EH (cell line): ENCODE data around the gene RXRA.

Source experiments
- DNase-seq: peaks from one replicate; pipeline ENCODE4 v3.0.0-alpha.2; 2015; ENCODE audit warnings: low read depth

The RXRA gene

GRCh38 chr9:134325813-134326723, at the start of gene RXRA:
Gene RXRA, plus strand, starts transcription at chr9:134326455. Its CDS starts 177 bp downstream, at chr9:134326632.
- DNase-seq, result peak; percentile 88

DNA sequence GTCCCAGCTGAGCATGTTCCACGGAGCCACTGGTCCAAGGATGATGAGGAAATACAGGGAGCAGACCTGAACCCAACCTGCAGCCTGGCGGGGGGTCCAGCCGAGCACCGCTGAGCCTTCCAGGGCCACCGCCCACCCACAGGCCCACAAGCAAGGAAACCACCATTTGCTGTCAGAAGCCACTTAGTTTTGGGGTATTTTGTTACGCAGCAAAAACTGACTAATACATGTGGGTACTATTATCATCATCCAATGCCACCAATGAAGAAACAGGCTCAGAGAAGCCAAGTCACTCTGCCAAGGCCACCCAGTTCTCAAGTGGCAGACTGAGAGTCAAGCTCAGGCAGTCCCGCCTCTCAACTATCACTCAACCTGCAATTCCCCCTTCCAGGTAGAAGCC, 48.0 kb upstream of the RXRA start:
- no peak for DNase-seq

DNA sequence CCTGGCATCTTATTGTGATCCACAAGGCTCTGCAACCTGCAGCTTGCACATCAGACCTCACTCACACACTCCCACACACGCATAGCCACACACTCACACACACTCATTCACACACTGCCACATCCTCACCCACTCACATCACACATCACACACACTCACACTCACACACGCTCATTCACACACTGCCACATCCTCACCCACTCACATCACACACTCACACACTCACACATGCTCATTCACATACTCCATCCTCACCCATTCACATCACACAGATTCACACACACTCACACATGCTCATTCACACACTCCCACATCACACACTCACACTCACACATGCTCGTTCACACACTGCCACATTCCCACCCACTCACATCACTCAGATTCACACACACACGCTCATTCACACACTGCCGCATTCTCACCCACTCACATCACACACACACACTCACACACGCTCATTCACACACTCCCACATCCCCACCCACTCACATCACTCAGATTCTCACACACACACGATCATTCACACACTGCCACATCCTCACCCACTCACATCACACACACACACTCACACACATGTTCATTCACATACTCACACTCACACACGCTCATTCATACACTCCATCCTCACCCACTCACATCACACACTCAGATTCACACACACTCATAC, 47.1 kb upstream of the RXRA start:
- DNase-seq, result no peak

GRCh38 chr9:134282138-134282650, 44.1 kb upstream of the RXRA start:
- no peak for DNase-seq

GRCh38 chr9:134283111-134283515, 43.1 kb upstream of the RXRA start:
- DNase-seq, result peak; percentile 76

- DNase-seq, result no peak
These were observed 42.5 kb upstream of the RXRA start for GRCh38 chr9:134283692-134284265.

- DNase-seq, result no peak
These were observed 42.0 kb upstream of the RXRA start for GRCh38 chr9:134284273-134284672.

- no peak for DNase-seq
These were observed 41.5 kb upstream of the RXRA start for GRCh38 chr9:134284741-134285140.

DNA sequence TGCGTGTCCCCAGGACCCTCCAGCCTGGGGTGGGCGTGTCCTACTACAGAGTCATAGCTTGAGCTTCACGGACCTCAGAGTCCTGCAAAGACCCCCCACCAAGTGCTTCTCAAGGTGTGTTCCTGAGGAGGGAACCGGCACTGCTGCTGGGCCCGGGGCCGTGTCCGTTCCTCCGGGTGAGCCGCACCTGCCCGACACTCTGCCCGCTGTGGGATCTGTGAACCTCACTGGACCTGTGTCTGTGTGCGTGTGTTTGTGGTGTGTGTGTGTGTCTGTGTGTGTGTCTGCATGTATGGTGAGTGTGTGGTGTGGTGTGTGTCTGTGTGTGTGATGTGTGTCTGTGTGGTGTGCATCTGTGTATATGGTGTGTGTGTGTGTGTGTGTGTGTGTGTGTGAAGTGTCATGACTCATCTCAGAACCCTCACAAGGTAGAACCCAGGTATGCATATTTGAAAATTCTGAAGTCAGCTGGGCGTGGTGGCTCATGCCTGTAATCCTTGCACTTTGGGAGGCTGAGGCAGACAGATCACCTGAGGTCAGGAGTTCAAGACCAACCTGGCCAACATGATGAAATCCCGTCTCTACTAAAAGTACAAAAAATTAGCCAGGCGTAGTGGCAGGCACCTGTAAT, 40.9 kb upstream of the RXRA start:
- no peak for DNase-seq

GRCh38 chr9:134286471-134287245, 39.6 kb upstream of the RXRA start:
- peak; percentile 7 for DNase-seq

DNA sequence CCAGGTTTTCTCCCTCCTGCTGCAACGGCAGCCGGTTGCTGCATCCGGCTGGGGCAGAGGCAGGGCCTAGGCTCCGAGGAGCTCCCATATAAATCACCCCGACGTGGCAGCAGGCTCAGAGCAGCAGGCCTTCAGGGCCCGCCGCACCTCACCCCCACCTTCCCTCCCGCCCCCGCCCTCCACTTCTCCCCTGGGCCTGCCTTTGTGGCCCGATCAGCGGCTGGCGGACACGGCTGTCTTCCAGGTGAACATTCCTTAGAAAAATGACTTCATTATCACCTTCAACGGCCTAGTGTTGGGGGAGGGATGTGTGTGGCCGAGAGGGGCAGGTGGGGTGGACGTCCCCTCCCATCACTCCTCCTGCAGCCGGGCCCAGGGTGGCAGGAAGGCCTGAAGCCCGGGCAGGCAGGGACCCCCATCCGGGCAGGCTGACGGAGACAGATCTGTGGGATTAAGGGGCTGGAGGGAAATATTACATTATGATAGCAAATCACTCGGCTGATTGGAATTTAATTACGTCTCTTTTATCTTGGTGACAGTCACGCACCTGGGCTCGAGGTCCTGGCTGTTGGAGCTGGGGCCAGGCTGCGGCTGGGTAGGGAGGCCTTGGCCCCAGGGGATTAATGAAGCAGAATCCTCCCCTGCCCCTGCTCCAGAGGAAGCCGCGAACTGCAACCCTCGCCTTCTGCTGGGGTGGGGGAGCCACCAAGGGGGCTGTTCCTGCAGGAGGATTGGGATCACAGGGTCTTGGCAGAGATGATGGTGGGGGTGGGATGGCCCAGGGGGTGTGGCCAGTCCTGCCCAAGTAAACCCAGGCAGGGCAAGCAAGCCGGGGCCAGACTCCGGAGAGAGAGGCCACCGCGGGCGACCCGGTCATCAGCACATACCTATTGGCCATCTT, 38.4 kb upstream of the RXRA start:
- no peak for DNase-seq

GRCh38 chr9:134288746-134289145, 37.5 kb upstream of the RXRA start:
- no peak for DNase-seq

DNA sequence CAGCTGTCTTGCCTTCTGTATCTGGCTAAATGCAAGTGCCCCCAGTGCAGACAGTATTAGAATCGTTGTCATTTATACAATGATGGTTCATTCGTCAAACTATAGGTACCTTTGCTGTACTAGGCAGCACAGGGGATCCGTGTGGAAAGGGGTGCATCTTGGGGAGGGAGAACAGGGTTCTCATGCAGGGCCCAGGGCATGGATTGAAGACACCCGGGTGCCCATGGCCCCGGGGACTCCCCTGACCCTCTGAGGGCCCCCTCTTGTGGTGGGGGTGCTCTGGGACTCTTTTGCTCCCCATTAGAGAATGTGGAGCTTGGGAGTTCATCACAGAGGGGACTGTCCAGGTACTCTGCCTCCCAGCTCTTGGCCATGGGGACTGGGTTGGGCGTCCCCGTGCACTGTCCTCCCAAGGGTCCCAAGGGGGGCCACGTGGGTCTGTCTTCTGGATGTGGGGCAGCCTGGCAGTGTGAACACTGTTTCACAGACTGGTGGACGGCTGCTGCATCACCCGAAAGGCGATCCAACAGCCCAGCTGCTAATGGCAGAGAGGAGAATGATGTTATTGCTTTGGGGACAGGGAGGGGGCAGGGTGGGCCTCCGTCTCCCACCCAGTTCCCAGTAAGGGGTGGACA, 36.9 kb upstream of the RXRA start:
- DNase-seq, result no peak

DNA sequence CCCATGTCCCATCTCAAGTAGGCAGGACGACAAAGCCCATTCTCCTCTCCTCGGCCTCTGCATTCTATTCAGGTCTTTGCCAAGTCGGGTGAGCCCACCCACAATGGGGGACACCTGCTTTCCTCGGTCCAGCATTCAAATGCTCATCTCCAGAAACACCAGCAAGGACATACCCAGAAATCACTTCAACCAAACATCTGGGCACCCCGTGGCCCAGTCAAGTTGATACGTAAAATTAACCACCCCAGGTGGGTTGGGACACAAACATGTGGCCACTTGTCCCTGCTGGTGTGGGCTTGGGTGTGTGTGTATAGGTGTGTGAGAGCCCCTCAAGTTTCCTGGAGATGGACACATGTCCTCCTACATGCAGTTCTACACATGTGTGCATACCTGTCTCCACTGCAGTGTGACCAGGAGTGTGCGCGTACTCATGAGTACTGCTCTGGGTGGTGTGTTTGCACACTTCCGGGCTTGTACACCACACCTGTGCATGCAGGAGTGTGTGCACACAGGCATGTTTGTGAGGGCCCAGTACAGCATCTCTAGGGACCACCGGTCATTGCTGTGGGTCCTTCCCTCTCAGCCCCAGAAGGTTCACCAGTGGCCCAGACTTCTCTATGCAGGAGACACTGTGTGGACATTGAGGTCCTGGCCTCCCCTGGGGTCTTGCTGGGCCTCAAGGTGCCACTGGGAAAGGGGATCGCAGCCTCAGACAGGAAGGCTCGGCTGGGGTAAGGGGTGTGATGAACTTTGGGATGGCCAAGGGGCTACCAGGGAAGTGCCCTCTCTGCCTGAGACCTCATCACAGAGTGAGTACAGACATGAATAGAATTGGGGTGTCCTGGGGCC, 35.4 kb upstream of the RXRA start:
- DNase-seq, result no peak

DNA sequence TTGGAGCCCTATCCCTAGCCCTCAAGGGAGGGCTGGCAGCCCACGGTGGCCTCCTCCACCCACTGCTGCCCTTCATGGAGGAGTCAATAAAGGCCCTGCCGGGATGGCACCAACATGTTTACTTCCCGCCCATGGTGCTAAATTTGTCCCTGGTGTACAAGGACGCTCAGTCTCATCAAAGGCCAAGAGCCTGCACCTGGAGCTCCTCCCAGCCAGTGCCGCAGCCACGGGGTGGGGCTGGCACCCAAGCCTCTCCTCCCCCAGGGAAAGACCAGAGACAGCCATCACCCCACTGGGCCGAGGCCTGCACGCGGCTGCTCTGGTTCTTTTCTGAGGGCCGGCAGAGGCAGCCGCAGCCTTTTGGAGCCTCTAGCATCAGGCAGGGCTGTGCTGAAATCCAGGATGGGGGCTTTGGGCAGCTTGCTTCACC, 34.8 kb upstream of the RXRA start:
- no peak for DNase-seq

DNA sequence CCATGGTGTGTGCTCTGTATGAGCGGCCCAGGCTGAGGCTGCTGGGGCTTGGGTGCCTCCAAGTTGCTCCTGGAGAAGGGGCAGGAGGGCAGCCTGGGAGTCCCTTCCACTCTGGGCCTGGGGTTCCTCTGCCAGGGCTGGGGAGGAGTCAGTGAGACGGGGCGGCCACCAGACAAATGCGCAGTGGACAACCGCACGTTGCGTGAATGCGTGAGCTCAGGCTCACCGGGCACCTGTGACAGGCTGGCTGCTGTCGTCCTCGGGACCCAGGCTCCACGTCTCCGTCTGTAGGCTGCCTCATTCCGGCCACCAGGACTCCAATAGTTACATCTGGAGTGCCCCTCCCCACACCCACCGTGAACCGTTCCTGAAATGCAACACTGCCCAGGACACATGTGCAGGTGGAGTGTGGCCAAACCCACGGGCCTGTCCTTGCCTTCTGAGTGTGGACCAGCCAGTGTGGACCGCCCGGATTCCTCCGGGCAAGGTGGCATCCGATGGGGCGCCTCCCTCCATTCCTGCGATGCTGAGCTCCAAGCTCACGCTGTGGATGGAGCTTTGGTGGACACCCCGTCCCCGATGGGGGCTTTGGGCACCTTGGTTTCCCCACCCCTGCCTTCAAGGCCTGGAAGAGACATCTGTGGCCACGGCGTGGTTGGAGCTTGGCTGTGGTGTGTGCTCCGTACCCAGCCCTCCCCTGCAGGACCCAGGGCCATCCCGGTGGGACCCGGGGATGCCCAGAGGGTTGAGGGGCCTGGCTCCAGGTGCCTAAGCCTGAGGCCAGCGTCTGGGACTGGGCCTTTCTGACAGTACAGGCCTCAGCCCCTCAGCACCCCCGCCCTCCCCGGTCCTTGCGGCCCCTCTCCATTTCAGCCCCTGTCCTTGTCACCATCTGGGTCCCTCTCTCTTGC, 34.0 kb upstream of the RXRA start:
- DNase-seq, result no peak

GRCh38 chr9:134293031-134293521, 33.2 kb upstream of the RXRA start:
- no peak for DNase-seq
